SK-N-MC (cell line): ENCODE results near the gene NCK2.

Experiments
- EZH2 ChIP-seq: fragments of 200-600 bp; sonication (generic); IDR thresholded peaks from one replicate; pipeline ENCODE4 v1.6.1; 2017; ENCODE audit warnings: antibody characterized with exemption
- FOXP2 ChIP-seq: optimal IDR thresholded peaks from 2 replicates; pipeline ENCODE3; 2011; ENCODE audit warnings: mild to moderate bottlenecking, moderate library complexity; ENCODE audit not compliant: insufficient read depth; ENCODE audit errors: extremely low read length, control extremely low read depth
- POLR2AphosphoS5 ChIP-seq: IDR thresholded peaks from 2 replicates; pipeline ENCODE4 v1.6.1; 2012; ENCODE audit warnings: mild to moderate bottlenecking, low read depth, low read length, borderline replicate concordance

DNA sequence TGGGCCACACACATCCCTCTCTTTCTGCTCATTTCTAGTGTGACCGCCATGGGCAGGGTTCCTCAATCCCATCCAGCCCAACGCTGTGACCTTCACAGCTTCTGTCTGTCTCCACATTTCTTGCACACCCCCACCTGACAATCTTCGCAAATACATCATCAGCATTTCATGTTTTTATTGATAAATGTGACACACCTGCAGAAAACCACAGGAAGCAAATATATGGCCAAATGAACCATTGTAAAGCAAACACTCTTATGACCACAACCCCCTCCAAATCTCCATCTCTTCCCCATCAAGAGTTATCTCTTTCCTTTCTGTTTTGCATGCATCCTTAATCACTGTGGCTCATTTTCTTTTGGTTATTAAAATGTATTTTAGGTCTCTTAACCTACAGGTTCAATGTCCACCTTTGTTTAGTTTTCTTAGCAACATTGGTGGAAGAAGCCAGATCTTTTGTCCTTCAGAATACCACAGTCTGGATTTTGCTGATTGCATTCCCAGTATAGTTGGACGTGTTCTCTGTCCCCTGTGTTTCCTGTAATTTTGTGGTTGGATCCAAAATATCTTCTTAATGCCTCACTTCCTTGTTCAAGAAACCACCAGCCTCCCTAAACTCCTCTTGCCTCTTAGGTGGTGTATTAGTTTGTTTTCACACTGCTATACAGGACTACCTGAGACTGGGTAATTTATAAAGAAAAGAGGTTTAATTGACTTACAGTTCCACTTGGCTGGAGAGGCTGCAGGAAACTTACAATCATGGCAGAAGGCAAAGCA, 9.8 kb upstream of the NCK2 start:
- TF ChIP-seq POLR2AphosphoS5, result no peak
- no peak for TF ChIP-seq EZH2
- TF ChIP-seq FOXP2, result no peak
